Esophagus squamous epithelium (tissue), 5 donors: ENCODE results near the gene LGSN. TPM values are rescaled to one million over a fixed set of nuclear protein-coding genes. Genes with fewer than 3 reads are reported as not detected.
"Not testable (repeated sequence)": the region's sequence is repeated elsewhere in the genome, so short reads cannot be mapped to it uniquely, and the experiment has no call there.

Experiments
- DNase-seq: peaks from one replicate; lab custom pipeline; 2025; lab: John Stamatoyannopoulos, UW
- H3K27ac ChIP-seq, 4 donors: fragments of 200-600 bp; sonication (generic); one replicate each; pipeline ENCODE4 v1.5.1; 2016 to 2019; ENCODE audit warnings: mild to moderate bottlenecking in 1 of 4
- H3K27me3 ChIP-seq, 4 donors: fragments of 200-600 bp; sonication (generic); 1 replicate in 3 of 4; 2 replicates in 1 of 4; pipeline versions ENCODE4 v1.5.1 to v1.6.0; 2017 to 2021; ENCODE audit warnings: antibody characterized with exemption in 1 of 4
- H3K36me3 ChIP-seq, 3 donors: fragments of 200-600 bp; sonication (generic); one replicate each; pipeline ENCODE4 v1.5.1; 2016 to 2019
- H3K4me1 ChIP-seq, 3 donors: fragments of 200-600 bp; sonication (generic); one replicate each; pipeline ENCODE4 v1.5.1; 2017 to 2019
- H3K4me3 ChIP-seq, 4 donors: fragments of 200-600 bp; sonication (generic); 1 replicate in 3 of 4; 2 replicates in 1 of 4; pipeline ENCODE4 v1.5.1; 2016 to 2019; ENCODE audit warnings: mild to moderate bottlenecking in 2 of 4, moderate library complexity in 1 of 4
- H3K9me3 ChIP-seq, 3 donors: fragments of 200-600 bp; sonication (generic); one replicate each; pipeline ENCODE4 v1.5.1; 2016 to 2019
- CTCF ChIP-seq, 6 experiments: fragments of 450-650 bp in 4 of 6; fragments of 200-600 bp in 2 of 6; sonication (generic) in 2 of 6; IDR thresholded peaks; one replicate each; pipeline ENCODE4 v1.5.1; 2016 to 2019; ENCODE audit warnings: antibody characterized with exemption in 6 of 6, mild to moderate bottlenecking in 4 of 6, moderate library complexity in 4 of 6
- POLR2A ChIP-seq, 4 donors: fragments of 450-650 bp; IDR thresholded peaks; one replicate each; pipeline ENCODE4 v1.6.1; 2017; ENCODE audit warnings: antibody characterized with exemption in 4 of 4, mild to moderate bottlenecking in 4 of 4, moderate library complexity in 3 of 4
- WGBS, 2 donors: methylation state at CpG; one replicate each; pipeline ENCODE4 v1.1.5; 2018; 5-methylcytosine and 5-hydroxymethylcytosine counted together
- intact Hi-C: fragments of 100-400 bp; cut with DNase I; formaldehyde crosslinking; loops from one replicate; pipeline ENCODE4 v1.15.0; 2022
- total RNA-seq, 4 donors: library from RNA; depleted of rRNA; stranded (reverse); fragments of >200 nt; gene quantifications; one replicate each; pipeline ENCODE4 v1.1.0, GENCODE V29; 2016
- donor health status: DM: yes; HTN: yes; CAD: no.

LGSN gene
- total RNA-seq, 4 donors from 2014 or later, result not detected

GRCh38 chr6:63290492-63291058, 29.2 kb downstream of the LGSN start:
- Histone ChIP-seq H3K4me3 (no peak overlapping the region), H3K4me1 (no peaks in the 10 kb centered on the region), H3K9me3 (no peaks in the 10 kb centered on the region), H3K27me3 (no peaks in the 10 kb centered on the region), H3K27ac (no peak overlapping the region), H3K36me3 (no peaks in the 10 kb centered on the region)
- TF ChIP-seq CTCF (IDR thresholded peaks at IDR 0.05) (no peak), POLR2A (IDR thresholded peaks at IDR 0.05) (no peak)
- 70 to 82% methylated on average over 6 of the region's 6 CpGs for WGBS, 2 donors
- intact Hi-C loops, result no loop called here
- DNase-seq, result no peak

- no peaks in the 10 kb centered on the region for H3K27me3 ChIP-seq
- H3K9me3 ChIP-seq, result no peaks in the 10 kb centered on the region
- no peaks in the 10 kb centered on the region for H3K36me3 ChIP-seq
- H3K27ac ChIP-seq, result no peak overlapping the region
- 89 to 90% methylated on average over 4 of the region's 4 CpGs for WGBS, 2 donors
- TF ChIP-seq CTCF (IDR thresholded peaks at IDR 0.05), result no peak
- TF ChIP-seq POLR2A (IDR thresholded peaks at IDR 0.05), result no peak
- intact Hi-C loops, result no loop called here
- no peak for DNase-seq
- no peaks in the 10 kb centered on the region for H3K4me1 ChIP-seq
- H3K4me3 ChIP-seq, result no peak overlapping the region
Observed at GRCh38 chr6:63289269-63289872, 30.4 kb downstream of the LGSN start.

- DNase-seq, result no peak
- H3K4me1 ChIP-seq, result no peaks in the 10 kb centered on the region
- no peak overlapping the region for H3K4me3 ChIP-seq
- H3K27ac ChIP-seq, result no peak overlapping the region
- intact Hi-C loops, result no loop called here
- H3K36me3 ChIP-seq, result no peaks in the 10 kb centered on the region
- H3K9me3 ChIP-seq, result no peaks in the 10 kb centered on the region
- no peak for TF ChIP-seq CTCF (IDR thresholded peaks at IDR 0.05)
- no peak for TF ChIP-seq POLR2A (IDR thresholded peaks at IDR 0.05)
- no peaks in the 10 kb centered on the region for H3K27me3 ChIP-seq
- WGBS, 2 donors, result 54 to 62% methylated on average over 3 of the region's 3 CpGs
Observed at GRCh38 chr6:63280639-63281180, 39.1 kb downstream of the LGSN start.

GRCh38 chr6:63278916-63279315, 40.9 kb downstream of the LGSN start:
- no peaks in the 10 kb centered on the region for H3K27me3 ChIP-seq
- TF ChIP-seq POLR2A (IDR thresholded peaks at IDR 0.05) (no peak), CTCF (IDR thresholded peaks at IDR 0.05) (no peak)
- no peaks in the 10 kb centered on the region for H3K36me3 ChIP-seq
- DNase-seq, result no peak
- no peak overlapping the region for H3K27ac ChIP-seq
- no peaks in the 10 kb centered on the region for H3K9me3 ChIP-seq
- H3K4me1 ChIP-seq, result no peaks in the 10 kb centered on the region
- no peak overlapping the region for H3K4me3 ChIP-seq
- intact Hi-C loops, result no loop called here

- no peak for DNase-seq
- no peak overlapping the region for H3K27ac ChIP-seq
- no peaks in the 10 kb centered on the region for H3K9me3 ChIP-seq
- 51 to 71% methylated on average over 1 of the region's 1 CpG for WGBS, 2 donors
- no peaks in the 10 kb centered on the region for H3K36me3 ChIP-seq
- TF ChIP-seq CTCF (IDR thresholded peaks at IDR 0.05) (no peak), POLR2A (IDR thresholded peaks at IDR 0.05) (no peak)
- intact Hi-C loops, result no loop called here
- no peaks in the 10 kb centered on the region for H3K27me3 ChIP-seq
- H3K4me1 ChIP-seq, result no peaks in the 10 kb centered on the region
- no peak overlapping the region for H3K4me3 ChIP-seq
Observed at GRCh38 chr6:63275953-63276352, 43.8 kb downstream of the LGSN start.

- not testable (repeated sequence) for H3K4me1 ChIP-seq, DNase-seq
- WGBS, 2 donors, result 53 to 79% methylated on average over 3 to 5 of the region's 35 CpGs
Observed at GRCh38 chr6:63274795-63275430, 44.9 kb downstream of the LGSN start.

More at GRCh38 chr6:63274795-63275430, 44.9 kb downstream of the LGSN start:
- H3K27ac ChIP-seq, H3K4me3 ChIP-seq, H3K27me3 ChIP-seq, H3K9me3 ChIP-seq, intact Hi-C loops, H3K36me3 ChIP-seq: not testable (repeated sequence)
